Glomerular endothelial cell (primary cell): ENCODE results near the gene GLE1. TPM values are rescaled to one million over a fixed set of nuclear protein-coding genes. Genes with fewer than 3 reads are reported as not detected.
A peak's percentile ranks its signal among the peaks of the same experiment; 100 is the strongest.

ENCODE experiments used
- DNase-seq: peaks from one replicate; pipeline ENCODE4 v3.0.0-alpha.2; 2011; ENCODE audit warnings: low read depth, low spot score; ENCODE audit errors: extremely low read depth
- total RNA-seq: library from RNA; depleted of rRNA; stranded (reverse); fragments of >200 nt; gene quantifications from 2 replicates; pipeline ENCODE4 v1.2.3, GENCODE V29; 2015

Gene GLE1, protein sequence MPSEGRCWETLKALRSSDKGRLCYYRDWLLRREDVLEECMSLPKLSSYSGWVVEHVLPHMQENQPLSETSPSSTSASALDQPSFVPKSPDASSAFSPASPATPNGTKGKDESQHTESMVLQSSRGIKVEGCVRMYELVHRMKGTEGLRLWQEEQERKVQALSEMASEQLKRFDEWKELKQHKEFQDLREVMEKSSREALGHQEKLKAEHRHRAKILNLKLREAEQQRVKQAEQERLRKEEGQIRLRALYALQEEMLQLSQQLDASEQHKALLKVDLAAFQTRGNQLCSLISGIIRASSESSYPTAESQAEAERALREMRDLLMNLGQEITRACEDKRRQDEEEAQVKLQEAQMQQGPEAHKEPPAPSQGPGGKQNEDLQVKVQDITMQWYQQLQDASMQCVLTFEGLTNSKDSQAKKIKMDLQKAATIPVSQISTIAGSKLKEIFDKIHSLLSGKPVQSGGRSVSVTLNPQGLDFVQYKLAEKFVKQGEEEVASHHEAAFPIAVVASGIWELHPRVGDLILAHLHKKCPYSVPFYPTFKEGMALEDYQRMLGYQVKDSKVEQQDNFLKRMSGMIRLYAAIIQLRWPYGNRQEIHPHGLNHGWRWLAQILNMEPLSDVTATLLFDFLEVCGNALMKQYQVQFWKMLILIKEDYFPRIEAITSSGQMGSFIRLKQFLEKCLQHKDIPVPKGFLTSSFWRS
- 14.4 and 21.6 TPM in 2 replicates for total RNA-seq

DNA sequence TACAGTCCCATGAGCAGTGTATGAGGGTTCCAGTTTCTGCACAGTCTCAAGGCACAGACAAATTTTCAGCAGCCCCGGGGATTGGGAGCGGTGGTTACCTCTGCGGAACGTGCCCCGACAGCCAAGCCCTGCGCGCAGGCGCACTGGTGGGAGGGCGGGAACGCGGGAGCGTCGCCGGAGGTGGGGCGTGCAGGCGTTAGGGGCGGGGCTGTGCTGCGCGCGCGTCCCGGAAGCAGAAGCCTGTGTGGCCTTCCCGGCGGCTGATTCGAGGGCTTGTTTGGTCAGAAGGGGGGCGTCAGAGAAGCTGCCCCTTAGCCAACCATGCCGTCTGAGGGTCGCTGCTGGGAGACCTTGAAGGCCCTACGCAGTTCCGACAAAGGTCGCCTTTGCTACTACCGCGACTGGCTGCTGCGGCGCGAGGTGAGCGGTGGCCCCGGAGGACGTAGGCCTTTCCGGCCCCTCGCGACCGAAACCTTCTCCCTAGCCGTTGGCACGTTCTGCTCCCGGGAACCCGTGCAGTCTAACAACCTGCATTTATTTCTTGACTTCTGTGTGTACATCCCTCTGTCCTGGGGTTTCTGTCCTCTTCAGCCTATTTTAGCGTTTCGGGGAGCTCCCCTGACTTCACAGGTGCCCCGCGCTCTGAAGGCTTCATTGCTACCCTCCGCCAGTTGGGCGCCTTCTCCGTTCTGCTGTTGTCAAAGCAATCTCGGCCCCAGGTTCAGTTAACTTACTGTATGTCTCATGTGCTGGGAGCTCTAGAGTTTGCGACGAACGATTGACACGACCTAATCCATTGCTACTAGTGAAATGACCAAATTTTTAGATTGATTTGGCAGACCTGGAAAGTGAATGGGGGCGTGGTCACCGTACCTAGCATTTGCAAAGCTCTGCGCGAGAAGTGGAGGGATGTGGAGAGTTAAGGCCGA lies at the start of gene GLE1:
Gene GLE1, plus strand, starts transcription at position 235 of the 929 bp plus-strand sequence. Its CDS starts 87 bp downstream, at position 322.
- DNase-seq: no peak

DNA sequence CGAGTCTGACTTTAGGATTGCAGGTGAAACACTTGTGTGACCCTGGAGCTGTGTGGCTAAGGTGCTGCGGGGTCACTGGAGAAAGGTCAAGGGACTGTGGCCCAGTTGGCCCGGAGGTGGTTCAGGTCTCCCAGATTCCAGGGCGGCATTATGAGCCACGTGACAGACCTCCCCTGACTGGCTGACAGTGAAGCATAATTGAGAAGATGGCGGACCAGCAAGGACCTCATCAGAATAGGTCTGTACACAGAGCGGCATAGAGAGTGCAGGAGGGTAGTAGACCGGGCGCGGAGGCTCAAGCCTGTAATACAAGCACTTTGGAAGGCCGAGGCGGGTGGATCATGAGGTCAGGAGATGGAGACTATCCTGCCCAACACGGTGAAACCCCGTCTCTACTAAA lies 49.5 kb upstream of the GLE1 start:
- no peak for DNase-seq

DNA sequence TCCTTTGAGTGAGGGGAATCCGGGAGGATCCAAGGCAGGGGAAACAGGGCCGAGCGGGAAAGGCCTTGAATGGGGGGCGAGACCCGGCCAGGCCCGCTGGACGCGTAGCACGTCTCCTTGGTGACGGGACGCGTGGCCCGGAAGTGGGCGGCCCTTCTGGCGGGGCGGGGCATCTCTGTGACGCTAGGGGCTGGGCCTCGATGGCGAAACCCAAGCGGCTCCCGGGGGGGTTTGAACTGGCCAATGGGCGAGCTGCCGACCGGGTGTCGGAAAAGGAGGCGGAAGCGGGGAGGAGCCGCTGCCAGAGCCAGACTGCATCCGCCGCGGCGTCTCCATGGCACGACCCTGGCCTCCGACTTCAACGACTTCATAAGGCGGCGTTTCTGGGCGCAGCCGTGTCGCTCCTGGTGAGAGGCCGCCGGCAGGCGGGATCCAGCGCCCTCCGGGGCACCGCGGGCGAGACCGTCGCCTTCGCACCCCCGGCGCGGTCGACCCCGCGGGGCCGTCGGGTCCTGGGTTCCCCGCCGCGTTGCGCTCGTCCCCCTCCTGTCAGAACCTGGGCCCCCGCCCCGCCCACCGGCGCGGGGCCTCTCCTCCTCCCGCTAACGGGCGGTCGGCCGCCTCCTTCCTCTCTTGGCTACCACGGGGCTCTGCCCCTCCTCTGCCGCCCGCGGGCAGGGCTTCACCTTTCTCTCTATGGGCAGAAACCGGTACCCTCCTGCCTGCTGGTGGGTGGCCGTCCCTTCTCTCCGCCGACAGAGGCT lies 48.5 kb upstream of the GLE1 start, which contains the start of gene ODF2:
Gene ODF2, plus strand, starts transcription at position 158 of the 764 bp plus-strand sequence. Its CDS starts 86 bp downstream, at position 244.
- DNase-seq: peak; percentile 45

DNA sequence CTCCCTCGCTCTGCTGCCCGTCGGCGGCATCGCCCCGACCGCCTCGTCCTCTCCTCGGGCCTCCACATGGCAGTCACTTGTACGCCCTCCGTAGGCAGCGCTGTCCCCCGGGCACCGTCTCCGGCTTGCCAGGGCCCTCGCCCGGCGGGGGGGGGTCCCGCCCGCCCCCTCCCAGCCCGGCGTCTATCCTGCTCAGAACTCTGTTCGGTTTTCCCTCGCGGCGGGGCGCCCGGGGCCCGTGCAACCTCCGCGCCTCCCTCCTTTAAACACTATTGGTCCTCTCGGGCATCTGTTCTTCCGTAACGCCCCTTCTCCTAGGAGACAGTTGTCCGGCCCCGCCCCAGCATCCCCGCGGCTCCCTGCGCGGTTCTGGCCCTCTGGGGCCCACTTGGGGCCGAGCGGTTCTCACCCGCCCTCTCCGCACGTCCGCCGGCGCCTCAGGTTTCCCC lies 47.9 kb upstream of the GLE1 start:
- no peak for DNase-seq

DNA sequence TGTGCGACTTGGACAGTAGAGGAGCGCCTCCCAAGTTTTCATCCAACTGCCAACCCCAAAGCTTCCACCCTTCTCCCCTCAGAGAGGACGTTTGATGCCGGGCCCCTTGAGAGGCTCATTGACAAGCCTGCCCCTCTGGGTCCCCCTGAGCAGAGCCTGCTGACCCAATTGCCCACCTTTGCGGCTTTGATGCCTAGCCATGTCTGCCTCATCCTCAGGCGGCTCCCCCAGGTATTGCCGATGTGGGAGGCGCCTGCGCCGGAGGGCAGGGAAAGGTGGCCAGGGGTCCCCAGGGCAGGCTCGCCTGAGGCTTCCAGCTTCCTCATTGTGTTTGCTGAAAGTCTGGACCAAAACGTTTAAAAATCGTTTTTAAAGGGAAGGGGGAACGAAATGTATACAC lies 47.3 kb upstream of the GLE1 start:
- DNase-seq: no peak

DNA sequence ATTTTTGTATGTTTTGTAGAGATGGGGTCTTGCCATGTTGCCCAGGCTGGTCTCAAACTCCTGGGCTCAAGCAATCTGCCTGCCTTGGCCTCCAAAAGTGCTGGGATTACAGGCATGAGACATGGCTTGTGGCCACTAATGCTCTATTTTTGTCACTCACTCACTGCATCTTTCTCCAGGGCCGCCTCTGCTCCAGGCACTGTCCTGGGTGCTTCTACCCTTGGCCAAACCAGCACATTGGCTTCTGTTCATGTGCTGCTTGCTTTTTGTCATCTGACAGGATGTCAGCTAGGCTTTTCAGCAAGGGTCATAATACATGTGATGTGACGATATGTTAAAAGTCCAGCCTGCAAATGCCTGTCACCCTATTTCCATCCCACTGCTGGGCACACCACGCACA lies 45.5 kb upstream of the GLE1 start:
- no peak for DNase-seq

DNA sequence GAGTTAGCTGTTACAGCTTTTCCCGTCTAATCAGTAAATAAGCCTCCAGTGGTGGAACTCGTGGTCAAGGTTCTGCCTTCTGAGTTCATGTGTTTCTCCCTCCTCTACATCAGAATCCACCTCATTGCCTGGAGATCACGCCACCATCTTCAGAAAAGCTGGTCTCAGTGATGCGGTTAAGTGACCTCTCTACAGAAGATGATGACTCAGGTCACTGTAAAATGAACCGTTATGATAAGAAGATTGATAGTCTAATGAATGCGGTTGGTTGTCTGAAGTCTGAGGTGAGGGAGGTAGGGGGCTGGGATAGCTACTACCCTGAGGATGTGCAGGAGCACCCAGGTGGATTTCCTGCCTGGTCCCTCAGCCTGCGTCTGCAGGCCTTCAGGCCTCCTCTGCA lies 35.4 kb upstream of the GLE1 start:
- no peak for DNase-seq

DNA sequence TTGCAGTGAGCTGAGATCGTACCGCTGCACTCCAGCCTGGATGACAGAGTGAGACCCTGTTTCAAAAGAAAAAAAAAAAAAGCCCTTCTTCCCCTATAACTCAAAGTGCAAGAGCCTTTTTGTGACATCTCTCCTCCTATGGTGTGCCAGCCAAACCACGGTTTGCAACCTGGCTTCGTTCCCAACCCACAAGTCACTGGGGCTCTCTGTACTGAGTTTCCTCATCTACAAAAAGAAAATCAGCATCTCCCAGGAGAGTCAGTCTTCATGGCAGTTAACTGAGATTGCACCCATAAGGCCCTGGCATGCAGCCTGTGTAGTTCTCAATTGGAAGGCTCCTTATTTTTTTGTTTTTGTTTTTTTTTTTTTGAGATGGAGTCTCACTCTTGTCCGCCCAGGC lies 34.0 kb upstream of the GLE1 start:
- no peak for DNase-seq

DNA sequence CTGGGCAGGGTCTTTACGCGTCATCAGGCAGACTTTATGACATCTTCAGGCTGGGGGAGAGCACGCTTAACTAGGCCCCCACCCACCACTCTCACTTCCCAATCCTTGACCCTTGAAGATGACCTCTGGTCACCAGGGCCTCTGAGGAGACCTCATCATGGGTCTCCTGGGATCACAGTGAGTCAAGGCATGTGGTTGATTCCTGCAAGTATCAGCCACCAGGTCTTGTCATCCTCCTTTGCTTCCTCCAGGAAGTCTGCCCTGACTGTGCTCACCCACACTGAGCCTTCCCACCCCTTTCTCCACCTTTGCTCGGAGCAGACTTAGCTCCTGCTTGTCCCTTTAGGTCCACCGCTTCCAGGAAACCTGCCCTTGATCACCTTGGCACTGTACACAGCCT lies 31.4 kb upstream of the GLE1 start:
- DNase-seq: no peak

DNA sequence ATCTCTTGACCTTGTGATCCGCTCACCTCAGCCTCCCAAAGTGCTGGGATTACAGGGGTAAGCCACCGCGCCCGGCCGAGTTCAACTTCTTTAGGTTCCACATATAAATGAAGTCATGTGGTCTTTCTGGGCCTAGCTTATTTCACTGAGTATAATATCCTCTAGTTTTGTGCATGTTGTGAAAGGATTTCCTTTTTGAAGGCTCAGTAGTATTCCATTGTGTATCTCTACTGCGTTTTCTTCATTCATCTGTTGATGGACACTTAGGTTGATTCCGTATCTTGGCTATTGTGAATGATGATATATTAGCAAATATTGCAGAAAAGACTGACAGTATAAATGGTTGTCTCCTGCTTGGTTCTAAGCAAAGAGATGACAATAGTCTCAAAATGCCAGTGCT lies 28.7 kb upstream of the GLE1 start:
- no peak for DNase-seq

DNA sequence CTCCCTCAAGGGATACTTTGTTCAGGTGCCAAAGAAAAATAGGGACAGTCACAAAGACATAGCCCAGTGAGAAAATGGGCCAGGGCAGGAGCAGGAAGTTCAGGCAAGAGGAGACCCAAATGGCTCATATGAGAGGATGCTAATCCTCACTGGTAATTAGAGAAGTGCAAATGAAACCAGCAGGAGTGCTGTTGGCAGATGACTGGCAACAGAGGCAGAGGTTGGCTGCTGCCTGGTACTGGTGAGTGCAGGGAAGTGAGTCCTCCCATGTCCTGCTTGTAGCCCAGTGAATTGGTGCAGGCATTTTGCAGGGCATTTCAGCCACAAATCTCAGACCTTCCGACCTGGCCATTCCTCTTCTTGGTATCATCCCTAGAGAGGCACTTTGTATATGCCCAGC lies 25.3 kb upstream of the GLE1 start:
- no peak for DNase-seq

DNA sequence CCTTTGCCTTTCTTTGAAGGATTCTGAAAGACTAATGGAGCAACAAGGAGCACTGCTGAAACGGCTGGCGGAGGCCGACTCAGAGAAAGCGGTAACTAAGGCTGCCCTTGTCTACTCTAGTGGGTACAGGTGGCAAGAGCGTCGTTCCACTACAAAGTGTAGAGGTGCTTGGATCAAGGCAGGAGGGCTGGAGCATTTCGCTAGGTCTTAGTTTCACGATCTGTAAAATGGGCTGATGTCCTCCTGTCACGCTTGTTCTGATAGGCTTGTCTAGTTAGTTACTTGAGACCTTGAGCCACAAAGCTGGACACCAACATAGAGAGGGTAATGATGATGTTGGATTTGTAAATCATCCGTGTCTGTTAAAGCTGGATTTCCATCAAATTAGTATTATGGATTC lies 23.0 kb upstream of the GLE1 start:
- no peak for DNase-seq

DNA sequence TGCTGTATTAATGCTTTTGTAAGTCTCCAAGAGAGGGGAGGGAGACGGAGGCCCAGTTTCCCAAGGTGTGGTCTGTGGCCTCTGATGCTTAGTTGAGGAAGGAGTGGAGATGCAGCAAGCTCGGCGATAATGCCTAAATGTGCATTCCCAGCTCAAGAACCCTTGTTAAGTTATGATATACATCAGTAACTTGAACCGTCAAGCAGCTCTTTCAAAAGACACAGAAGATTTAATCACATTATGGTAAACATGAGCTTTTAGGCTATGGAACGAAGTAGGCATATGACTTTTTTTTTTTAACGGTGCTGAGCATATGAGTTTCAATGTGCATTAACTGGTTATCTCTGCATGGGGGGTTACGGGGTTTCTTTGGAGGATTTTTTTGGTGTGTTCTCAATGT lies 22.3 kb upstream of the GLE1 start:
- DNase-seq: no peak

DNA sequence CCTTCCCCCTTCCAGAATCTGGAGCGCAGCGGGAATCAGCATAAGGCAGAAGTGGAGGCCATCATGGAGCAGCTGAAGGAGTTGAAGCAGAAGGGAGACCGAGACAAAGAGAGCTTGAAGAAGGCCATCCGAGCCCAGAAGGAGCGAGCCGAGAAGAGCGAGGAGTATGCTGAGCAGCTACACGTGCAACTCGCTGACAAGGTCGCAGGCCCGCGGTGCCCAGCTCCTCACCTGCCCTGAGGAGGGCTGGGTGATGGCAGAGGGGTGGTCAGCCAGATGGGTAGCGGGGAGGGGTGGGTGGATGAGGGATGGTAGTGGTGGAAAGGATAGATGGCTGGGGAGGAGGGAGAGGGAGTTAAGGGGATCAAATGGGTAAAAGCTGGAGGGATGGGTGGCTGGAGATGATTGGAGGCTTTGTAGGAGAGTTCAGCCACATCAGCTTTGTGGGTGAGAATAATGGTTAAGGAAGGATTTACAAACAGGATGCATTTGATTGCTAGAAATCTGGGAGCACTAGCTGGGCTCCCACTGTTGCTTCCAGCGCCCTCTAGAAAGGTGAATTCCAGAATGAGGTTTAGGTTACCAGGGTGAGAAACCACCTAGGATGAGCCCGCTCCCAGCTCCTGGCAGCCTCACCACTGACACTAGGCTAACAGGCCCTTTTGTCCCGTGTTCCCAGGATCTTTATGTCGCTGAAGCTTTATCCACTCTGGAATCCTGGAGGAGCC lies 19.7 kb upstream of the GLE1 start:
- DNase-seq: no peak

DNA sequence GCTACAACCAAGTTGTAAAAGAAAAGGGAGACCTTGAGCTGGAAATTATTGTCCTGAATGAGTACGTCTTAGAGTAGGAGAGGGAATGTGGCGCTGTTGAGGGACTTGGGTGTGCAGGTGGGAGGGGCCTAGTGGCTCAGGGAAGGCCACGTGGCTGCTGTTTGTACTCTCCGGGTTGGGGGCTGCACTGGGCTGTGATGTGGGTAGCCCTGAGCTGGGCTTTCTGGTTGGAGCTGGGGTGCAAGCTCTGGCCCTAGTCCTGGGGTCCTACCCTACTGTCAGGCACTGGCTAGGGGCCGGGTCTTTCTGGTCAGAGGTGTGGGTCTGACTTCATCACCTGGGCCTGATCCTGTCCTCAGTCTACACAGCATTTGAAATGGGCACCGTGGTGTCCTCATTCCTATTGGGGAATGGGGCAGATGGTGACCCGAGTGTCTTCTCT lies 19.1 kb upstream of the GLE1 start:
- DNase-seq: no peak

DNA sequence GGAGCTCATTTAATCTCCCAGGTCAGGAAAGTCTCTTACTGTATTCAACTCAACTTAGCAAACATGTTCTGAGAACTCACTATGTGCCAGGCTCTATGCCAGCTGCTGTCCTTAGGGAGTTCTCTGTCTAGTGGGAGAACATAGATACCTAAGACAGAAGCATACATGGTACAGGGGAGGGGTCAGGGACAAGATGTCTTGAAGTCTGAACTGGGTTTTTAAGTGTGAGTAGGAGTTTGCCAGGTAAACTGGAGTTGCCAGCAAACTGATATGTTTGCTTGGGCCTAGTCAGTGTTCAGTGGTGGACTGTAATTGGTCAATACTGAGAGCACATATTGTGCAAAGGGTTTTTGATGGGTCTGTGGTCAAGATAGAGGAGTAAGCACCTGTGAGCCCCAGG lies 18.3 kb upstream of the GLE1 start:
- no peak for DNase-seq

DNA sequence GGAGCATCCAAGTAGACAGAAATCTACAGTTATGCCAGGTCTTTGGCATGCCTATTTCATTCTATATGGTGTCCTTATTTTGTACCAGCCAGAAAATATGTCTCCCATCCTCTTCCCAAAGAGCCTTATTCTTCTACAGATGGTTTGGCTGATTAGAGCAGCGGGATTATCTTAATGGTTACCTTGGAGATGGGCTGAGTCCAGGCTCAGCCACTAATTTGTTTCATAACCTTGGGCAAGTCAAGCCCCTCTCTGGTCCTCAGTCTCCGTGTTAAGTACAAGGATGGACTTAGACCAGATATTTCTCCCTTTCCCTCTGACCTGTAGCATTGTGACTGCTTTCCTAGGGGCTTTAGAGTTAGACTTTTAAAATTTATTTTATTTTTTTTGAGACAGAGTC lies 11.1 kb upstream of the GLE1 start:
- no peak for DNase-seq

DNA sequence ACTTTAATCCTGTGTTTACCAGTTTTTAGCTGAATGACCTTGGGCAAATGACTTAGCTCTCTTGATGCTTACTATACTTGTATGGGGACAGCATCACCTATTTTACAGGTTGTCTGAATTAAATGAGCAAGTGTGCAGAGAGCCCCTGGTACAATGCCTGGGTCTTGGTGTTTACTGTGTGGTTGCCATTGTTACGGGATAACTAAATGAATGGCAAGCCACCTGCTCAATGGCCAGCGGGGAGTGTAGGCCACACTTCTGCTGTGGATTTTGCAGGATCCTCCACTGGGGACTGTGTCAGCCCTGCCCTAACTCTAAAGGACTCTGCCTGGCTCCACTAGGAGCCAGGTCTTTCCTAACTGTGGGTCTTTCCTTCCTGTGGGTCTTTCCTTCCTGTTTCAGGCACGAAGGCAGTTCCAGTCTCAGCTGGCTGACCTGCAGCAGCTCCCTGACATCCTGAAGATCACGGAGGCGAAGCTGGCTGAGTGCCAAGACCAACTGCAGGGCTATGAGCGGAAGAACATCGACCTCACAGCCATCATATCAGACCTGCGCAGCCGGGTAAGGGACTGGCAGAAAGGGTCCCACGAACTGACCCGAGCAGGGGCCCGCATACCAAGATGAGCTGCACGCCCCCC lies 10.3 kb upstream of the GLE1 start:
- peak; percentile 74 for DNase-seq

DNA sequence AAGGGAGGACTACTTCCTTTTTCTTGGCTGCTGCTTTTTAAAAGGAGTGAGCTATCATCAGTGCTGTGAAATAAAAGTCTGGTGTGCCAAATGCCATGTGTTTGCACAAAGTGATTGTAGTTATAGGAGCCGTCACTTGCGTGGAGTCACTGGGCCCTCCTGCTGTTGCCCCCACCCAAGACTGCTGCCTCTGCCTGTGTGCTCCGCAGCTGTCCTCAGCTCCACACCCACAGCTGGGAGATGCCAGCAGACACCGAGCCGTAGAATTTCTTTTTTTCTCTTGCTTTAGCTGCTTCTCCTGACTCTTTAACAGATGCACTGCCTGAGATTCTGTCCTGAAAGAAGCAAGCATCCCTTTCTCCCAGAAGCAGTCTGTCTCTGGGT lies 9.8 kb upstream of the GLE1 start:
- no peak for DNase-seq
